Subcutaneous abdominal adipose tissue (tissue), 5 donors: Measurements from ENCODE around the gene NAALADL2.

ENCODE experiments used
- H3K27ac ChIP-seq: one replicate; pipeline ENCODE4 v1.7.0; 2013; ENCODE audit warnings: low read depth, mild to moderate bottlenecking, inconsistent platforms, low read length, moderate library complexity
- H3K27me3 ChIP-seq, 5 donors: one replicate each; pipeline ENCODE4 v1.7.0; 2013; ENCODE audit warnings: low read length in 5 of 5, inconsistent platforms in 1 of 5; ENCODE audit not compliant: control insufficient read depth in 5 of 5, insufficient read depth in 4 of 5
- H3K36me3 ChIP-seq, 5 donors: one replicate each; pipeline ENCODE4 v1.7.0; 2013; ENCODE audit warnings: low read length in 5 of 5; ENCODE audit not compliant: control insufficient read depth in 5 of 5, insufficient read depth in 5 of 5
- H3K4me1 ChIP-seq, 5 donors: one replicate each; pipeline ENCODE4 v1.7.0; 2013; ENCODE audit warnings: low read length in 5 of 5, mild to moderate bottlenecking in 3 of 5, moderate library complexity in 1 of 5; ENCODE audit not compliant: control insufficient read depth in 5 of 5, insufficient read depth in 5 of 5
- H3K4me3 ChIP-seq, 5 donors: one replicate each; pipeline ENCODE4 v1.7.0; 2013; ENCODE audit warnings: low read length in 5 of 5, low read depth in 1 of 5
- H3K9ac ChIP-seq, 5 donors: one replicate each; pipeline ENCODE4 v1.7.0; 2013; ENCODE audit warnings: low read length in 5 of 5, mild to moderate bottlenecking in 4 of 5, moderate library complexity in 3 of 5
- H3K9me3 ChIP-seq, 5 donors: one replicate each; pipeline ENCODE4 v1.7.0; 2013; ENCODE audit warnings: low read length in 5 of 5; ENCODE audit not compliant: control insufficient read depth in 5 of 5
- donor health status: healthy.
- donor health status: healthy.
- donor health status: healthy.
- donor health status: healthy.
- donor health status: healthy.

The NAALADL2 gene

GRCh38 chr3:175728566-175728965, 869.4 kb downstream of the NAALADL2 start:
- no peak overlapping the region for H3K27ac ChIP-seq
- H3K9me3 ChIP-seq, result no peaks in the 10 kb centered on the region
- H3K36me3 ChIP-seq, result no peaks in the 10 kb centered on the region
- no peak overlapping the region for H3K4me3 ChIP-seq
- H3K27me3 ChIP-seq, result no peaks in the 10 kb centered on the region
- H3K9ac ChIP-seq, result no peak overlapping the region
- H3K4me1 ChIP-seq, result no peaks in the 10 kb centered on the region

GRCh38 chr3:175729466-175729865, 870.3 kb downstream of the NAALADL2 start:
- Histone ChIP-seq H3K9me3 (no peaks in the 10 kb centered on the region), H3K4me3 (no peak overlapping the region)

GRCh38 chr3:175731543-175731942, 872.4 kb downstream of the NAALADL2 start:
- Histone ChIP-seq H3K4me3 (no peak overlapping the region), H3K27ac (no peak overlapping the region), H3K27me3 (no peaks in the 10 kb centered on the region), H3K9me3 (peaks cover 0 to 3% (median 0%) of the 10 kb centered on the region in 5 donors), H3K4me1 (no peaks in the 10 kb centered on the region), H3K36me3 (no peaks in the 10 kb centered on the region), H3K9ac (no peak overlapping the region)

More at GRCh38 chr3:175729466-175729865, 870.3 kb downstream of the NAALADL2 start:
- H3K27ac ChIP-seq, result no peak overlapping the region
- no peak overlapping the region for H3K9ac ChIP-seq
- no peaks in the 10 kb centered on the region for H3K36me3 ChIP-seq
- no peaks in the 10 kb centered on the region for H3K4me1 ChIP-seq
- H3K27me3 ChIP-seq, result no peaks in the 10 kb centered on the region

GRCh38 chr3:175732017-175732416, 872.9 kb downstream of the NAALADL2 start:
- Histone ChIP-seq H3K4me1 (no peaks in the 10 kb centered on the region), H3K27ac (no peak overlapping the region), H3K36me3 (no peaks in the 10 kb centered on the region), H3K9me3 (peaks cover 0 to 3% (median 0%) of the 10 kb centered on the region in 5 donors), H3K9ac (no peak overlapping the region), H3K27me3 (no peaks in the 10 kb centered on the region), H3K4me3 (no peak overlapping the region)

GRCh38 chr3:175735866-175736265, 876.7 kb downstream of the NAALADL2 start:
- Histone ChIP-seq H3K27me3 (no peaks in the 10 kb centered on the region), H3K4me1 (no peaks in the 10 kb centered on the region), H3K9ac (no peak overlapping the region)

GRCh38 chr3:175737646-175738572, 878.8 kb downstream of the NAALADL2 start:
- H3K9me3 ChIP-seq, result peaks cover 0 to 3% (median 0%) of the 10 kb centered on the region in 5 donors
- H3K4me1 ChIP-seq, result no peaks in the 10 kb centered on the region
- H3K27me3 ChIP-seq, result no peaks in the 10 kb centered on the region
- H3K27ac ChIP-seq, result no peak overlapping the region
- H3K9ac ChIP-seq, result no peak overlapping the region
- no peak overlapping the region for H3K4me3 ChIP-seq
- H3K36me3 ChIP-seq, result no peaks in the 10 kb centered on the region

More at GRCh38 chr3:175735866-175736265, 876.7 kb downstream of the NAALADL2 start:
- peaks cover 0 to 3% (median 0%) of the 10 kb centered on the region in 5 donors for H3K9me3 ChIP-seq
- H3K27ac ChIP-seq, result no peak overlapping the region
- H3K36me3 ChIP-seq, result no peaks in the 10 kb centered on the region
- no peak overlapping the region for H3K4me3 ChIP-seq

GRCh38 chr3:175741951-175742350, 882.8 kb downstream of the NAALADL2 start:
- H3K27me3 ChIP-seq, result no peaks in the 10 kb centered on the region

GRCh38 chr3:175743733-175744400, 884.7 kb downstream of the NAALADL2 start:
- no peaks in the 10 kb centered on the region for H3K4me1 ChIP-seq
- H3K9ac ChIP-seq, result no peak overlapping the region
- no peaks in the 10 kb centered on the region for H3K27me3 ChIP-seq
- no peak overlapping the region for H3K27ac ChIP-seq
- H3K36me3 ChIP-seq, result no peaks in the 10 kb centered on the region
- H3K4me3 ChIP-seq, result no peak overlapping the region
- no peaks in the 10 kb centered on the region for H3K9me3 ChIP-seq

More at GRCh38 chr3:175741951-175742350, 882.8 kb downstream of the NAALADL2 start:
- Histone ChIP-seq H3K27ac (no peak overlapping the region), H3K9ac (no peak overlapping the region), H3K9me3 (no peaks in the 10 kb centered on the region), H3K4me3 (no peak overlapping the region), H3K4me1 (no peaks in the 10 kb centered on the region), H3K36me3 (no peaks in the 10 kb centered on the region)

GRCh38 chr3:175746308-175746707, 887.2 kb downstream of the NAALADL2 start:
- H3K9me3 ChIP-seq, result no peaks in the 10 kb centered on the region
- no peak overlapping the region for H3K9ac ChIP-seq
- no peaks in the 10 kb centered on the region for H3K36me3 ChIP-seq
- no peak overlapping the region for H3K4me3 ChIP-seq
- H3K27ac ChIP-seq, result no peak overlapping the region
- no peaks in the 10 kb centered on the region for H3K27me3 ChIP-seq
- H3K4me1 ChIP-seq, result no peaks in the 10 kb centered on the region

GRCh38 chr3:175748087-175748730, 889.1 kb downstream of the NAALADL2 start:
- no peak overlapping the region for H3K9ac ChIP-seq
- H3K4me3 ChIP-seq, result no peak overlapping the region
- no peak overlapping the region for H3K27ac ChIP-seq
- no peaks in the 10 kb centered on the region for H3K9me3 ChIP-seq
- no peaks in the 10 kb centered on the region for H3K36me3 ChIP-seq
- H3K4me1 ChIP-seq, result no peaks in the 10 kb centered on the region
- H3K27me3 ChIP-seq, result no peaks in the 10 kb centered on the region
